CD8-positive, alpha-beta memory T cell (primary cell): ENCODE measurements around the gene MICAL3. TPM values are rescaled to one million over a fixed set of nuclear protein-coding genes. Genes with fewer than 3 reads are reported as not detected.

ENCODE experiments used
- CTCF ChIA-PET: fragments of 350-600 bp; sonication (Branson Sonifier 250); formaldehyde crosslinking; loops from one replicate; lab custom pipeline; 2021; ENCODE audit warnings: antibody characterized with exemption; lab: Charles Lee
- POLR2A ChIA-PET: fragments of 350-600 bp; sonication (Branson Sonifier 250); formaldehyde crosslinking; loops from one replicate; lab custom pipeline; 2021; ENCODE audit warnings: antibody characterized with exemption; lab: Charles Lee
- DNase-seq, 5 donors: peaks; one replicate each; pipeline versions ENCODE4 v3.0.0 to v3.0.0-alpha.2; 2020 to 2022; ENCODE audit warnings: mixed read lengths in 1 of 5
- H3K27ac ChIP-seq: one replicate; pipeline ENCODE4 v1.7.0; 2013; ENCODE audit warnings: low read depth, mild to moderate bottlenecking, low read length, moderate library complexity
- H3K27me3 ChIP-seq: 2 replicates; pipeline ENCODE4 v1.7.0; 2013; ENCODE audit warnings: low read length, mild to moderate bottlenecking; ENCODE audit not compliant: insufficient read depth, poor library complexity, severe bottlenecking
- H3K36me3 ChIP-seq: 2 replicates; pipeline ENCODE4 v1.7.0; 2013; ENCODE audit warnings: mild to moderate bottlenecking, low read length, moderate library complexity; ENCODE audit not compliant: insufficient read depth
- H3K4me1 ChIP-seq: 2 replicates; pipeline ENCODE4 v1.7.0; 2013; ENCODE audit warnings: mild to moderate bottlenecking, low read length, moderate library complexity; ENCODE audit not compliant: insufficient read depth
- H3K4me3 ChIP-seq: 2 replicates; pipeline ENCODE4 v1.7.0; 2013; ENCODE audit warnings: mild to moderate bottlenecking, low read length
- H3K9me3 ChIP-seq: 2 replicates; pipeline ENCODE4 v1.7.0; 2013; ENCODE audit warnings: mild to moderate bottlenecking, low read length
- H3K27ac Mint-ChIP-seq, 8 donors: one replicate each; pipeline ENCODE4 v1.8.0; 2020 to 2021; ENCODE audit warnings: mixed read lengths in 8 of 8, mild to moderate bottlenecking in 6 of 8, inconsistent platforms in 3 of 8, moderate library complexity in 3 of 8
- H3K27me3 Mint-ChIP-seq, 2 donors: one replicate each; pipeline ENCODE4 v1.8.0; 2020 to 2021; ENCODE audit warnings: mixed read lengths in 2 of 2, mild to moderate bottlenecking in 1 of 2, moderate library complexity in 1 of 2
- H3K36me3 Mint-ChIP-seq, 3 donors: one replicate each; pipeline ENCODE4 v1.8.0; 2020 to 2021; ENCODE audit warnings: mixed read lengths in 3 of 3, inconsistent platforms in 1 of 3, mild to moderate bottlenecking in 1 of 3
- H3K4me1 Mint-ChIP-seq, 3 donors: one replicate each; pipeline ENCODE4 v1.8.0; 2020 to 2021; ENCODE audit warnings: mixed read lengths in 3 of 3, inconsistent platforms in 1 of 3, mild to moderate bottlenecking in 1 of 3
- H3K4me3 Mint-ChIP-seq, 7 donors: one replicate each; pipeline ENCODE4 v1.8.0; 2020 to 2021; ENCODE audit warnings: mixed read lengths in 7 of 7, mild to moderate bottlenecking in 6 of 7, moderate library complexity in 4 of 7, inconsistent platforms in 2 of 7
- H3K9me3 Mint-ChIP-seq, 5 donors: one replicate each; pipeline ENCODE4 v1.8.0; 2020 to 2022; ENCODE audit warnings: mixed read lengths in 5 of 5, mild to moderate bottlenecking in 3 of 5, moderate library complexity in 2 of 5, inconsistent platforms in 1 of 5
- polyA plus RNA-seq: library from polyadenylated mRNA; unstranded; fragments of 300-500 nt; fragmentation: Illumina TruSeq; gene quantifications from one replicate; pipeline ENCODE4 v1.2.3, GENCODE V29; 2021
- total RNA-seq, 2 experiments: library from RNA; stranded (reverse); gene quantifications; one replicate each; pipeline ENCODE4 v1.2.3, GENCODE V29; 2021

MICAL3 gene
- total and polyA plus RNA-seq, 3 experiments from 2014 or later: 1.7 to 51.9 (median 51.7) TPM

GRCh38 chr22:17820879-17821439 is 203.4 kb downstream of the MICAL3 start:
- H3K27ac Mint-ChIP-seq: no peak overlapping the region
- H3K9me3 ChIP-seq: no peaks in the 10 kb centered on the region
- ChIA-PET CTCF (interaction anchor here (1.0 to 1.8 kb wide), 3 partner anchors 9 to 13 kb away, joined by 3 to 5 read pairs (median 4); no protein-coding TSS in a partner anchor), POLR2A (no interaction called here)
- no peaks in the 10 kb centered on the region for H3K4me1 Mint-ChIP-seq
- H3K27me3 Mint-ChIP-seq: no peaks in the 10 kb centered on the region
- no peak overlapping the region for H3K4me3 ChIP-seq
- no peak for DNase-seq
- no peak overlapping the region for H3K4me3 Mint-ChIP-seq
- H3K27me3 ChIP-seq: no peaks in the 10 kb centered on the region
- H3K36me3 ChIP-seq: no peaks in the 10 kb centered on the region
- peaks cover 0 to 33% (median 3%) of the 10 kb centered on the region in 3 donors for H3K36me3 Mint-ChIP-seq
- H3K27ac ChIP-seq: no peak overlapping the region
- no peaks in the 10 kb centered on the region for H3K9me3 Mint-ChIP-seq
- no peaks in the 10 kb centered on the region for H3K4me1 ChIP-seq

DNA sequence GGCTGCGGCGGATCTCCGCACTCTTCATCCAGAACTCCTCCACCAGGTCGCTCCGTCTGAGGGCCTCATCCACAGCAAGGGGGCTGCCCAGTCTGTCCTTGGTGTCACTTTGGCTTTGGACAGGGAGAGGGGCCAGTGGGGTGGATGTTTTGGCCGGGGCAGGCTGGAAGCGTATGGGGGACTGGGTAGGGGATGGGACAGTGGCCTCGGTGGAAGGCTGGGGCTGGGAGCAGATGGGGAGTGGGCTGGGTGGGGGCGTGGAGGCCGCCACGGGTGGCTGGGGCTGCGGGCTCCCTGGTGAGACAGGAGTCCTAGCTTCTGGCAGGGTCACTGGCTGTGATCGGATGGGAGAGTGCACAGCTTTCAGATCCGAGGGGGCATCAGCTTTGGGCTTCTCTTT is 205.7 kb downstream of the MICAL3 start:
- POLR2A ChIA-PET: no interaction called here
- H3K4me3 Mint-ChIP-seq: no peak overlapping the region
- Histone ChIP-seq H3K27me3 (no peaks in the 10 kb centered on the region), H3K4me3 (no peak overlapping the region), H3K27ac (no peak overlapping the region), H3K36me3 (no peaks in the 10 kb centered on the region), H3K4me1 (no peaks in the 10 kb centered on the region), H3K9me3 (no peaks in the 10 kb centered on the region)
- no peak for DNase-seq
- H3K9me3 Mint-ChIP-seq: no peaks in the 10 kb centered on the region
- H3K27ac Mint-ChIP-seq: no peak overlapping the region
- H3K27me3 Mint-ChIP-seq: no peaks in the 10 kb centered on the region
- H3K4me1 Mint-ChIP-seq: no peaks in the 10 kb centered on the region
- H3K36me3 Mint-ChIP-seq: peaks cover 0 to 39% (median 10%) of the 10 kb centered on the region in 3 donors
- CTCF ChIA-PET: interaction anchor here (0.9 kb wide), 1 partner anchor 33 kb away, joined by 3 read pairs; no protein-coding TSS in a partner anchor

DNA sequence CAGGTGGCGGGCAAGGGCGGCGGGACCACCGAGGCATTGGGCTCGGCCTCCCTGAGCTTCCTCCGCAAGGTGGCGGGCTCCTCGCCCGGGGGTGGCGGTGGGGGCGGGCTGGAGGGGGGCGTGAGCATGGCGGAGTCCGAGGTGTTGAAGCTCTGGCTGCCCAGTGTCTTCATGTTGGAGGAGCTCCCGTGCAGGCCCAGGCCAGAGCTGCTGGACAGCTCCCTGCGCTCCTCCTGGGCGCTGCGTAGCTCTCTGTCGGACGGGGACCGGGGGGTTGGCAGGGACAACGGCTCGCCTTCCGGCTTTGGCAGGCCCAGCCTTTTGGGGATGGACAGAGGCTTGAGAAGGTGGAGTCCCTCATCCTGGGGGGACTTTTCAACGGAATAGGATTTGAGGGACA is 206.2 kb downstream of the MICAL3 start:
- no peaks in the 10 kb centered on the region for H3K9me3 Mint-ChIP-seq
- Histone ChIP-seq H3K4me1 (no peaks in the 10 kb centered on the region), H3K9me3 (no peaks in the 10 kb centered on the region), H3K36me3 (no peaks in the 10 kb centered on the region), H3K4me3 (no peak overlapping the region), H3K27me3 (no peaks in the 10 kb centered on the region), H3K27ac (no peak overlapping the region)
- H3K27me3 Mint-ChIP-seq: no peaks in the 10 kb centered on the region
- DNase-seq: no peak
- H3K4me3 Mint-ChIP-seq: no peak overlapping the region
- H3K36me3 Mint-ChIP-seq: peaks cover 0 to 43% (median 10%) of the 10 kb centered on the region in 3 donors
- ChIA-PET POLR2A (no interaction called here), CTCF (no interaction called here)
- no peaks in the 10 kb centered on the region for H3K4me1 Mint-ChIP-seq
- H3K27ac Mint-ChIP-seq: no peak overlapping the region

GRCh38 chr22:17817511-17818065 is 206.8 kb downstream of the MICAL3 start:
- no peaks in the 10 kb centered on the region for H3K4me1 Mint-ChIP-seq
- Histone ChIP-seq H3K27ac (no peak overlapping the region), H3K9me3 (no peaks in the 10 kb centered on the region), H3K36me3 (no peaks in the 10 kb centered on the region), H3K27me3 (no peaks in the 10 kb centered on the region), H3K4me3 (no peak overlapping the region), H3K4me1 (no peaks in the 10 kb centered on the region)
- POLR2A ChIA-PET: no interaction called here
- H3K27ac Mint-ChIP-seq: no peak overlapping the region
- peaks cover 0 to 47% (median 10%) of the 10 kb centered on the region in 3 donors for H3K36me3 Mint-ChIP-seq
- no peak for DNase-seq
- no peaks in the 10 kb centered on the region for H3K27me3 Mint-ChIP-seq
- no peak overlapping the region for H3K4me3 Mint-ChIP-seq
- CTCF ChIA-PET: no interaction called here
- no peaks in the 10 kb centered on the region for H3K9me3 Mint-ChIP-seq

- no peak overlapping the region for H3K4me3 ChIP-seq
- no peak overlapping the region for H3K27ac ChIP-seq
- no peaks in the 10 kb centered on the region for H3K9me3 ChIP-seq
- Mint-ChIP-seq H3K36me3 (peaks cover 0 to 47% (median 10%) of the 10 kb centered on the region in 3 donors), H3K4me1 (no peaks in the 10 kb centered on the region), H3K9me3 (no peaks in the 10 kb centered on the region), H3K4me3 (no peak overlapping the region), H3K27ac (no peak overlapping the region), H3K27me3 (no peaks in the 10 kb centered on the region)
- no peaks in the 10 kb centered on the region for H3K27me3 ChIP-seq
- no peak for DNase-seq
- ChIA-PET CTCF (no interaction called here), POLR2A (no interaction called here)
- H3K4me1 ChIP-seq: no peaks in the 10 kb centered on the region
- H3K36me3 ChIP-seq: no peaks in the 10 kb centered on the region
Observed at GRCh38 chr22:17817079-17817478, 207.3 kb downstream of the MICAL3 start.

DNA sequence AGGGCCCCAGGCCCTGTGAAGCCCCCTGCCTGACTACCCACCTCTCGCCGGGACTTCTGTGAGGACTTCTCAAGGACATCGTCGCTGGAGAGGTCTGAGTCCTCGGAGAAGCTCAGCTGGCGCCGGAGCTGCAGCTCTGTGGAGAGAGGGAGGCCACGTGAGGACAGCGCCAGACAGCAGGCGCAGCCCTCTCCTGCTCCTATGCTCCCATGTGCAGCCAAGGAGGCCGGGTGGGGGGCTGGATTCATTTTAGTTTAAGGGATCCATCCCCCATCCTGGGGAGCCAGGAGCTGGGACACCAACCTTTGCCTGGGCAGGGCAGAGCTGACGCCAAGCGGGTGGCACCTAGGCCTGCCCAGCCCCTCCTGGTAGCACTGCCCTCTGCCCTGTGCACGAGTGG is 207.7 kb downstream of the MICAL3 start:
- Histone ChIP-seq H3K27ac (no peak overlapping the region), H3K27me3 (no peaks in the 10 kb centered on the region), H3K4me1 (no peaks in the 10 kb centered on the region), H3K4me3 (no peak overlapping the region), H3K9me3 (no peaks in the 10 kb centered on the region), H3K36me3 (no peaks in the 10 kb centered on the region)
- no peak overlapping the region for H3K4me3 Mint-ChIP-seq
- CTCF ChIA-PET: no interaction called here
- POLR2A ChIA-PET: no interaction called here
- H3K27ac Mint-ChIP-seq: no peak overlapping the region
- no peaks in the 10 kb centered on the region for H3K9me3 Mint-ChIP-seq
- no peak for DNase-seq
- H3K27me3 Mint-ChIP-seq: no peaks in the 10 kb centered on the region
- H3K36me3 Mint-ChIP-seq: peaks cover 0 to 50% (median 10%) of the 10 kb centered on the region in 3 donors
- H3K4me1 Mint-ChIP-seq: no peaks in the 10 kb centered on the region

DNA sequence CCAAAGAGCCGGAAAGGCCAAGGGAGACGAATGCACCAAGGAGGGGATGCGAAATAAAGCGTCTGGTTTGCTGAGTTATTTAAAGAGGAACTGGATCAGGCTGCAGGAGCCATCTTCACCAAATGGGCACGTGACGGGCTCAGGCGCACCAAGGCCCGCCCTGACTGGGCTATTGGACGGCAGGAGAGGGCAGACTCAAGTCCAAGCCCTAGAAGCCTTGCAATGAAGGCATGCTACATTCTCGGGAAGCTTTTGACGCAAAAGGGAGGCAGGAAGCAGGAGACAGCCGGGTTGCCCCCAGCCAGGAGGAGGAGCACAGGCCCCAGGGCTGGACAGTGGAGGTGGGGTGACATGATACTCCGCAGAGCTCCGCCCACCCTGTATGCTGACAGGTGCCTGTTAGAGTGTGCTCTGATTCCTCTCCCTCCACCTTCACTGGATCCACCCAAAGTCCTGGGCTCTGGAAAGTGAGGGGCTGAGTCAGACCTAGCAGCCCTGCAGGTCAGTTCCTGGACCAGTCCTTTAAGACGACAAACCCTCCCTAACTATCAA is 208.6 kb downstream of the MICAL3 start:
- no peaks in the 10 kb centered on the region for H3K27me3 Mint-ChIP-seq
- H3K4me3 Mint-ChIP-seq: no peak overlapping the region
- CTCF ChIA-PET: no interaction called here
- Histone ChIP-seq H3K27me3 (no peaks in the 10 kb centered on the region), H3K27ac (no peak overlapping the region), H3K36me3 (no peaks in the 10 kb centered on the region), H3K9me3 (no peaks in the 10 kb centered on the region), H3K4me3 (no peak overlapping the region), H3K4me1 (no peaks in the 10 kb centered on the region)
- H3K36me3 Mint-ChIP-seq: peaks cover 0 to 55% (median 10%) of the 10 kb centered on the region in 3 donors
- no peaks in the 10 kb centered on the region for H3K4me1 Mint-ChIP-seq
- DNase-seq: no peak
- H3K9me3 Mint-ChIP-seq: no peaks in the 10 kb centered on the region
- H3K27ac Mint-ChIP-seq: no peak overlapping the region
- POLR2A ChIA-PET: no interaction called here

DNA sequence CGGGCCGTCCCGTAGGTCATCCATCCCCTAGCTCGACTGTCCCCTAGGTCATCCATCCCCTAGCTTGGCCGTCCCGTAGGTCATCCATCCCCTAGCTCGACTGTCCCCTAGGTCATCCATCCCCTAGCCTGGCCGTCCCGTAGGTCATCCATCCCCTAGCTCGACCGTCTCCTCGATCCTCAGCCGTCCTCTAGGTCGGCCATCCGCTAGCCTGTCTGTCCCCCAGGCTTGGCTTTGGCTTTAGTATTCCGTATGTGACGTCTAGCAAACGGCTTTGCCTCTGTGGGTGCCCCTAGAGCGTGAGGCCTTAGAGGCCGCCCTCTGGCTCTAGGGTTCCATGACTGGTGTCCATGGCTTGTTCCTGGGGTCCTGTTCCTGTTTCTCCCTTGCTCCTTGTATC is 209.5 kb downstream of the MICAL3 start:
- H3K4me3 ChIP-seq: no peak overlapping the region
- DNase-seq: no peak
- no peaks in the 10 kb centered on the region for H3K4me1 ChIP-seq
- no peaks in the 10 kb centered on the region for H3K36me3 ChIP-seq
- Mint-ChIP-seq H3K27me3 (no peaks in the 10 kb centered on the region), H3K27ac (no peak overlapping the region), H3K9me3 (no peaks in the 10 kb centered on the region), H3K4me1 (no peaks in the 10 kb centered on the region), H3K36me3 (peaks cover 0 to 59% (median 12%) of the 10 kb centered on the region in 3 donors), H3K4me3 (no peak overlapping the region)
- CTCF ChIA-PET: no interaction called here
- H3K27me3 ChIP-seq: no peaks in the 10 kb centered on the region
- no peak overlapping the region for H3K27ac ChIP-seq
- no peaks in the 10 kb centered on the region for H3K9me3 ChIP-seq
- POLR2A ChIA-PET: no interaction called here
